SKM-1 (cell line): ENCODE measurements around the gene FOXO3.

Source experiments
- DNase-seq: peaks from one replicate; lab custom pipeline; 2025; ENCODE audit not compliant: unreplicated experiment; lab: John Stamatoyannopoulos, UW

Gene FOXO3

DNA sequence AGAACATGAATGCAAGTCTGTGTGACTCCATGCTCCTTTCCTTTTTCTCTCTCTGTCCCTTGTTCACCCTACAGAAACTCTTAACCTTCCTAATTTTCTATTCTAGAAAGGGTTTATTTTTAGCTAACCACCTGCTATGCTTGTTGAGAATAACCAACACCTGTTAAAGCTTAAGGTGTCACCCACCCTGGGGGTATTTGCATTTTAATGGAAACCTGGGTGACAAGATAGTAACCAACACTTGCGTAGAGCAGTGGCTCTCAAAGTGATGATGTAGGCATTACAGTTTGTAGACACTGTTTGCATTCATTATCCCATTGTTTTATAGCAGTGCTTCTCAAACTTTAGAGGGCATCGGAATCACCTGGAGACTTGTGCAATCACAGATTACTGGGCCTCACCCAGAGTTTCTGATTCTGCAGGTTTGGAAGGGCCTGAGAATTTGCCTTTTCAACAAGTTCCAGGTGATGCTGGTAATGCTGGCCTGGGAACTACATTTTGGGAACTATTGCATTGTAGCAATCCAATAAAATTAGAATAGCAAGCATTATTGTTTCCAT is 173.1 kb downstream of the FOXO3 start:
- no peak for DNase-seq
